ENCODE measurements around the gene CARM1. TPM values are rescaled to one million over a fixed set of nuclear protein-coding genes. Genes with fewer than 3 reads are reported as not detected.

CARM1 gene
- total RNA-seq, 6 experiments from 2014 or later = 13.7 to 20.5 (median 17.5) TPM

GRCh38 chr19:10921910-10922637 is 50.7 kb downstream of the CARM1 start:
- ATAC-seq = no peak
- no peaks in the 10 kb centered on the region for H3K27me3 ChIP-seq
- 86% methylated on average over 22 of the region's 33 CpGs for WGBS (ENCODE audit: insufficient coverage, low coverage, low lambda C conversion rate, missing lambda C conversion rate)
- TF ChIP-seq CTCF (IDR thresholded peaks at IDR 0.05) (no peak), POLR2A (IDR thresholded peaks at IDR 0.05) (no peak)
- no peak for DNase-seq
- H3K27ac ChIP-seq = no peak overlapping the region
- no peak overlapping the region for H3K4me3 ChIP-seq
- H3K4me1 ChIP-seq = no peaks in the 10 kb centered on the region
- H3K9me3 ChIP-seq = no peaks in the 10 kb centered on the region
- peaks cover 0 to 18% (median 12%) of the 10 kb centered on the region in 4 donors for H3K36me3 ChIP-seq
- intact Hi-C loops (cut with DNase I) = loop anchor here (5.0 to 10.0 kb wide), 2 partner anchors 47 to 50 kb away; partner anchors contain the start of gene CARM1 (in 2 of the 2)

GRCh38 chr19:10922638-10923014 is 51.3 kb downstream of the CARM1 start:
- DNase-seq = no peak
- H3K36me3 ChIP-seq = peaks cover 0 to 18% (median 12%) of the 10 kb centered on the region in 4 donors
- WGBS (ENCODE audit: insufficient coverage, low coverage, low lambda C conversion rate, missing lambda C conversion rate) = 57% methylated on average over 1 of the region's 13 CpGs

GRCh38 chr19:10923260-10924112 is 52.1 kb downstream of the CARM1 start:
- H3K4me1 ChIP-seq = peaks cover 0 to 10% (median 0%) of the 10 kb centered on the region in 4 donors
- intact Hi-C loops (cut with DNase I) = loop anchor here (5.0 to 10.0 kb wide), 2 partner anchors 49 to 51 kb away; partner anchors contain the start of gene CARM1 (in 2 of the 2)
- peak in 1 of 4 donors; percentile 2 for ATAC-seq
- 92% methylated on average over 4 of the region's 29 CpGs for WGBS (ENCODE audit: insufficient coverage, low coverage, low lambda C conversion rate, missing lambda C conversion rate)
- TF ChIP-seq CTCF (IDR thresholded peaks at IDR 0.05) = no peak
- no peak for TF ChIP-seq POLR2A (IDR thresholded peaks at IDR 0.05)
- no peak for DNase-seq
- no peak overlapping the region for H3K4me3 ChIP-seq
- H3K36me3 ChIP-seq = peaks cover 0 to 18% (median 12%) of the 10 kb centered on the region in 4 donors
- H3K27me3 ChIP-seq = no peaks in the 10 kb centered on the region
- no peak overlapping the region for H3K27ac ChIP-seq
- no peaks in the 10 kb centered on the region for H3K9me3 ChIP-seq

More at GRCh38 chr19:10922638-10923014, 51.3 kb downstream of the CARM1 start:
- ATAC-seq = no peak
- H3K9me3 ChIP-seq = no peaks in the 10 kb centered on the region
- intact Hi-C loops (cut with DNase I) = loop anchor here (5.0 to 10.0 kb wide), 2 partner anchors 48 to 50 kb away; partner anchors contain the start of gene CARM1 (in 2 of the 2)
- no peak for TF ChIP-seq POLR2A (IDR thresholded peaks at IDR 0.05)
- TF ChIP-seq CTCF (IDR thresholded peaks at IDR 0.05) = no peak
- no peak overlapping the region for H3K4me3 ChIP-seq
- H3K27me3 ChIP-seq = no peaks in the 10 kb centered on the region
- H3K4me1 ChIP-seq = peaks cover 0 to 5% (median 0%) of the 10 kb centered on the region in 4 donors
- no peak overlapping the region for H3K27ac ChIP-seq

- no peak for TF ChIP-seq POLR2A (IDR thresholded peaks at IDR 0.05)
- no peak for TF ChIP-seq CTCF (IDR thresholded peaks at IDR 0.05)
- Histone ChIP-seq H3K4me1 (peaks cover 0 to 13% (median 1%) of the 10 kb centered on the region in 4 donors), H3K36me3 (peaks cover 0 to 18% (median 12%) of the 10 kb centered on the region in 4 donors), H3K4me3 (no peak overlapping the region), H3K27ac (no peak overlapping the region), H3K9me3 (no peaks in the 10 kb centered on the region), H3K27me3 (no peaks in the 10 kb centered on the region)
- 89% methylated on average over 11 of the region's 13 CpGs for WGBS (ENCODE audit: insufficient coverage, low coverage, low lambda C conversion rate, missing lambda C conversion rate)
- DNase-seq (no peak), ATAC-seq (no peak)
- intact Hi-C loops (cut with DNase I) = loop anchor here (5.0 to 10.0 kb wide), 2 partner anchors 50 to 52 kb away; partner anchors contain the start of gene CARM1 (in 2 of the 2)
These were observed 53.2 kb downstream of the CARM1 start for GRCh38 chr19:10924597-10924996.

Measured in right lobe of liver (tissue), 6 donors.